Endothelial cell of umbilical vein (primary cell): ENCODE results near the gene C14orf132. TPM values are rescaled to one million over a fixed set of nuclear protein-coding genes. Genes with fewer than 3 reads are reported as not detected.

ENCODE experiments used
- BruUV-seq: library from RNA; stranded (reverse); fragments of 400-500 nt; replicated peaks from 2 replicates; lab custom pipeline; 2021; lab: Mats Ljungman, UMichigan
- CTCF ChIA-PET: fragments of 300-600, 350-600 bp; sonication (Branson Sonifier 250); formaldehyde crosslinking; loops from one replicate; lab custom pipeline; 2021; ENCODE audit warnings: antibody characterized with exemption, inconsistent platforms; lab: Charles Lee
- POLR2A ChIA-PET: fragments of 300-600, 350-600 bp; sonication (Branson Sonifier 250); formaldehyde crosslinking; loops from one replicate; lab custom pipeline; 2021; ENCODE audit warnings: antibody characterized with exemption, inconsistent platforms; lab: Charles Lee
- DNase-seq: peaks from one replicate; pipeline ENCODE4 v3.0.0-alpha.2; 2011; ENCODE audit warnings: low read depth, low spot score
- FAIRE-seq: peaks from 2 replicates; lab custom pipeline; 2011; peaks lifted over from hg19 to GRCh38; lab: Jason Lieb, UNC
- H2AFZ ChIP-seq: 2 replicates; pipeline ENCODE4 v1.6.0; 2012; ENCODE audit warnings: low read depth, low read length, control low read depth, inconsistent platforms
- H3K27ac ChIP-seq: 2 replicates; pipeline ENCODE4 v1.5.1; 2011; ENCODE audit warnings: low read depth, mild to moderate bottlenecking, control low read depth, low read length, moderate library complexity; ENCODE audit not compliant: insufficient read depth
- H3K27me3 ChIP-seq, 2 experiments: 2 replicates each; pipeline versions ENCODE4 v1.6.0 to v1.6.1; 2011; ENCODE audit warnings: low read length in 2 of 2, mixed read lengths in 1 of 2; ENCODE audit not compliant: control insufficient read depth in 2 of 2, insufficient read depth in 2 of 2
- H3K36me3 ChIP-seq, 2 experiments: 2 replicates in 1 of 2; 3 replicates in 1 of 2; pipeline ENCODE4 v1.5.1; 2011; ENCODE audit warnings: low read length in 2 of 2, mild to moderate bottlenecking in 1 of 2, moderate library complexity in 1 of 2; ENCODE audit not compliant: control insufficient read depth in 2 of 2, insufficient read depth in 2 of 2; ENCODE audit errors: extremely low read depth in 1 of 2
- H3K4me1 ChIP-seq: 3 replicates; pipeline ENCODE4 v1.5.1; 2011; ENCODE audit warnings: mild to moderate bottlenecking, low read length; ENCODE audit not compliant: control insufficient read depth, insufficient read depth; ENCODE audit errors: extremely low read depth
- H3K4me2 ChIP-seq: 2 replicates; pipeline ENCODE4 v1.6.1; 2011; ENCODE audit warnings: low read length, control low read depth, mixed read lengths; ENCODE audit not compliant: insufficient read depth
- H3K4me3 ChIP-seq, 3 experiments: fragments of 200-600 bp in 1 of 3; sonication (generic), shearing (Covaris generic) in 1 of 3; replicated peaks in 1 of 3; 2 replicates each; pipeline ENCODE4 v1.5.1; 2011 to 2016; ENCODE audit warnings: control low read depth in 3 of 3, low read length in 3 of 3, mild to moderate bottlenecking in 2 of 3, inconsistent platforms in 1 of 3, low read depth in 1 of 3, moderate library complexity in 1 of 3; ENCODE audit not compliant: insufficient read depth in 1 of 3
- H3K79me2 ChIP-seq: 2 replicates; pipeline ENCODE4 v1.6.0; 2012; ENCODE audit warnings: low read length, inconsistent platforms; ENCODE audit not compliant: control insufficient read depth, insufficient read depth
- H3K9ac ChIP-seq: replicated peaks from 2 replicates; pipeline ENCODE3; 2011; ENCODE audit warnings: low read length, control low read depth; ENCODE audit not compliant: insufficient read depth; ENCODE audit errors: extremely low read depth
- H3K9me1 ChIP-seq: replicated peaks from 3 replicates; pipeline ENCODE4 v1.6.0; 2011; ENCODE audit warnings: mild to moderate bottlenecking, low read length; ENCODE audit not compliant: control insufficient read depth, insufficient read depth; ENCODE audit errors: extremely low read depth
- H3K9me3 ChIP-seq: replicated peaks from 2 replicates; pipeline ENCODE4 v1.5.1; 2012; ENCODE audit warnings: low read length, inconsistent platforms; ENCODE audit not compliant: control insufficient read depth, insufficient read depth
- H4K20me1 ChIP-seq: replicated peaks from 2 replicates; pipeline ENCODE3; 2011; ENCODE audit warnings: mild to moderate bottlenecking, low read length; ENCODE audit not compliant: control insufficient read depth, insufficient read depth; ENCODE audit errors: extremely low read depth
- EZH2 ChIP-seq: IDR thresholded peaks from 2 replicates; pipeline ENCODE4 v1.6.1; 2012; ENCODE audit warnings: borderline replicate concordance, low read depth, mild to moderate bottlenecking, moderate library complexity, low read length, inconsistent platforms; ENCODE audit not compliant: severe bottlenecking
- FOS ChIP-seq: IDR thresholded peaks from 2 replicates; pipeline ENCODE4 v1.6.1; 2011; ENCODE audit warnings: mild to moderate bottlenecking, low read length, moderate library complexity, borderline replicate concordance; ENCODE audit not compliant: insufficient read depth
- GATA2 ChIP-seq: IDR thresholded peaks from 2 replicates; pipeline ENCODE4 v1.7.0; 2011; ENCODE audit warnings: low read depth, mild to moderate bottlenecking, moderate library complexity, mixed read lengths, low read length; ENCODE audit not compliant: insufficient read length, insufficient read depth
- JUN ChIP-seq: IDR thresholded peaks from 2 replicates; pipeline ENCODE4 v1.6.1; 2011; ENCODE audit warnings: borderline replicate concordance, low read depth; ENCODE audit not compliant: insufficient read length, insufficient read depth
- MYC ChIP-seq: IDR thresholded peaks from one replicate; pipeline ENCODE4 v1.6.1; 2011; ENCODE audit warnings: mild to moderate bottlenecking, low read depth, low read length
- POLR2A ChIP-seq: IDR thresholded peaks from 2 replicates; pipeline ENCODE4 v1.6.1; 2012; ENCODE audit warnings: low read depth, mild to moderate bottlenecking, control low read depth, low read length
- POLR2AphosphoS5 ChIP-seq: IDR thresholded peaks from 2 replicates; pipeline ENCODE4 v1.6.1; 2012; ENCODE audit warnings: low read depth, mild to moderate bottlenecking, control low read depth, low read length, moderate library complexity; ENCODE audit not compliant: insufficient read depth
- dilution Hi-C: fragments of 300-500 bp; cut with MboI; formaldehyde crosslinking; loops from one replicate; pipeline ENCODE4 v1.15.0; 2019; ENCODE audit warnings: low sequenced_read_pairs; ENCODE audit not compliant: extremely low pct_ligation_motif_present
- intact Hi-C: fragments of 100-400 bp; cut with micrococcal nuclease; formaldehyde crosslinking; loops from one replicate; pipeline ENCODE4 v1.10.0; 2022
- polyA plus RNA-seq, 4 experiments: library from polyadenylated mRNA; depleted of rRNA in 3 of 4; stranded (reverse) in 3 of 4; unstranded in 1 of 4; fragments of >200 nt; gene quantifications; 2 replicates each; pipeline versions ENCODE4 v1.2.1 to v1.2.3, GENCODE V29; 2011 to 2012; ENCODE audit warnings: missing spikeins in 1 of 4
- total RNA-seq: library from RNA; stranded (reverse); gene quantifications from 2 replicates; pipeline ENCODE4 v1.2.3, GENCODE V29; 2021
- TF ChIP-seq, protein P1 (sequence below): IDR thresholded peaks from 2 replicates; pipeline ENCODE4 v1.6.1; 2011; ENCODE audit not compliant: insufficient read depth, insufficient read length
- TF ChIP-seq, protein P2 (sequence below), 2 donors: IDR thresholded peaks; 1 replicate in 1 of 2; 2 replicates in 1 of 2; pipeline ENCODE4 v1.5.1; 2011; ENCODE audit warnings: low read length in 2 of 2, mild to moderate bottlenecking in 2 of 2, moderate library complexity in 2 of 2, control low read depth in 1 of 2, inconsistent platforms in 1 of 2, low read depth in 1 of 2; ENCODE audit not compliant: insufficient read depth in 1 of 2; ENCODE audit errors: extremely low read depth in 1 of 2

C14orf132 gene
- total and polyA plus RNA-seq, 2 donors (not counting 3 experiments of a cell fraction or from before 2014, with no cell fraction given): 3.2 to 7.6 TPM

DNA sequence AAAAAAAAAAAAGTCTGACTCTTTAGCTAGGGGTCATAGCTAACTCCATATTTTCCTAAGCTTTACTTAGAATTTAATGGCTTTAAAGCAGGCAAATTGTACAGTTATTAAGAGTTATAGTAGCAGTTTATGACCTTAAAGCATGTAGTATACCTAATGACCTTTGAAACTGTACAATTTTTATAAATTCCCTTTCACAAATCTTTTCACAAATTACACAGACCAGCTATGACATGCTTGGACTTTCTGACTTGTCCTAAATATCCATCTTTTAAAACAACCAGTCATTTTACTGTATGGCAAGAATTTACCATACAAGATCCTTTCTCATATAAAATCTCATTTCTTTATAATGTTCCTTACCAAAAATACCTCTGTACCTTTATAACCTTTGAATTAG, 74.8 kb downstream of the C14orf132 start:
- H3K9me3 ChIP-seq: no peaks in the 10 kb centered on the region

More for the DNA sequence above, 74.8 kb downstream of the C14orf132 start:
- Histone ChIP-seq H3K27me3 (no peaks in the 10 kb centered on the region), H3K4me2 (no peak overlapping the region), H3K9ac (no peak overlapping the region), H3K4me1 (no peaks in the 10 kb centered on the region), H3K4me3 (no peak overlapping the region), H4K20me1 (no peaks in the 10 kb centered on the region), H2AFZ (no peak overlapping the region), H3K9me1 (no peaks in the 10 kb centered on the region), H3K36me3 (no peaks in the 10 kb centered on the region), H3K79me2 (no peaks in the 10 kb centered on the region), H3K27ac (no peak overlapping the region)
- dilution Hi-C loops: no loop called here
- no peak for TF ChIP-seq POLR2AphosphoS5
- no peak for TF ChIP-seq GATA2
- no peak for TF ChIP-seq FOS
- TF ChIP-seq, protein P1, sequence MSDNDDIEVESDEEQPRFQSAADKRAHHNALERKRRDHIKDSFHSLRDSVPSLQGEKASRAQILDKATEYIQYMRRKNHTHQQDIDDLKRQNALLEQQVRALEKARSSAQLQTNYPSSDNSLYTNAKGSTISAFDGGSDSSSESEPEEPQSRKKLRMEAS: no peak
- TF ChIP-seq, protein P2, sequence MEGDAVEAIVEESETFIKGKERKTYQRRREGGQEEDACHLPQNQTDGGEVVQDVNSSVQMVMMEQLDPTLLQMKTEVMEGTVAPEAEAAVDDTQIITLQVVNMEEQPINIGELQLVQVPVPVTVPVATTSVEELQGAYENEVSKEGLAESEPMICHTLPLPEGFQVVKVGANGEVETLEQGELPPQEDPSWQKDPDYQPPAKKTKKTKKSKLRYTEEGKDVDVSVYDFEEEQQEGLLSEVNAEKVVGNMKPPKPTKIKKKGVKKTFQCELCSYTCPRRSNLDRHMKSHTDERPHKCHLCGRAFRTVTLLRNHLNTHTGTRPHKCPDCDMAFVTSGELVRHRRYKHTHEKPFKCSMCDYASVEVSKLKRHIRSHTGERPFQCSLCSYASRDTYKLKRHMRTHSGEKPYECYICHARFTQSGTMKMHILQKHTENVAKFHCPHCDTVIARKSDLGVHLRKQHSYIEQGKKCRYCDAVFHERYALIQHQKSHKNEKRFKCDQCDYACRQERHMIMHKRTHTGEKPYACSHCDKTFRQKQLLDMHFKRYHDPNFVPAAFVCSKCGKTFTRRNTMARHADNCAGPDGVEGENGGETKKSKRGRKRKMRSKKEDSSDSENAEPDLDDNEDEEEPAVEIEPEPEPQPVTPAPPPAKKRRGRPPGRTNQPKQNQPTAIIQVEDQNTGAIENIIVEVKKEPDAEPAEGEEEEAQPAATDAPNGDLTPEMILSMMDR (IDR thresholded peaks at IDR 0.05; ENCODE audit: extremely low read depth in 1 of 2, insufficient read depth in 1 of 2, low read depth in 1 of 2, low read length in 2 of 2): no peak
- TF ChIP-seq EZH2: no peak
- TF ChIP-seq MYC: no peak
- no peak for TF ChIP-seq JUN
- TF ChIP-seq POLR2A: no peak
- ChIA-PET POLR2A (no interaction called here), CTCF (no interaction called here)
- intact Hi-C loops: no loop called here
- no TSS peak for BruUV-seq
- no peak for FAIRE-seq
- no peak for DNase-seq
